ENCODE results near the gene GRIN3B. TPM values are rescaled to one million over a fixed set of nuclear protein-coding genes. Genes with fewer than 3 reads are reported as not detected.

Gene GRIN3B
- polyA plus RNA-seq, 1 of the 3 experiments (the other 2 are of a cell fraction) = 1.5 TPM

DNA sequence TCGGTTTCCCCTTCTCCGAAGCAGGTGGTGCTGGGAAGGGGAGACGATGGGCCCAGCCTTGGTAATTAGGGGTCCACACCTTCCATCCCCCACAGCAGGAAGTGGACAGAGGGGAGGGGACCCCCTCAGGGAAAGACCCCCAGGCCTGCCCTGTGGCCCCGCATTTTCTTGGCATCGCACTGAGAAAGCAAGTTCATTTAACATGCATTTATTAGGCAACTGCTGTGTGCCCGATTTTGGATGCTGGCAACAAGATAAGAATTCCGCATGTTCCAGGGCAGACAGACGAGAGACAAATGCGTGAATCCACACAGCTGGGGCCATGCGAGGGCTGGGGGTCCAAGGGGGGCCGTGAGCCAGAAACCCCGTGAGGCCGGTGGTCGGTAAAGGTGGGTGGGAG is 45.9 kb upstream of the GRIN3B start (continued):
- TF ChIP-seq EP300 (IDR thresholded peaks at IDR 0.05; ENCODE audit: borderline replicate concordance in 1 of 2, low read depth in 1 of 2, low read length in 1 of 2) = no peak

GRCh38 chr19:954672-955494 is 45.3 kb upstream of the GRIN3B start:
- no peak for TF ChIP-seq TCF12 (IDR thresholded peaks at IDR 0.05)
- H3K27me3 ChIP-seq (ENCODE audit: insufficient read depth) = no peaks in the 10 kb centered on the region
- DNase-seq = no peak
- H3K79me2 ChIP-seq (ENCODE audit: insufficient read depth) = no peaks in the 10 kb centered on the region
- H3K36me3 ChIP-seq (replicated peaks in 1 of 2; ENCODE audit: control insufficient read depth in 1 of 2, insufficient read depth in 2 of 2, low read length in 1 of 2) = no peaks in the 10 kb centered on the region
- H3K9me3 ChIP-seq = no peaks in the 10 kb centered on the region
- peaks cover 24% of the 10 kb centered on the region; the same call in 1 of the 2 replicates for H4K20me1 ChIP-seq (ENCODE audit: insufficient read depth)
- POLR2A ChIA-PET = no interaction called here
- CTCF ChIA-PET = interaction anchor here (0.9 to 2.0 kb wide), 3 partner anchors 10 to 268 kb away, joined by 3 to 12 read pairs (median 3); partner anchors contain the start of gene WDR18
- no peak overlapping the region for H3K4me3 ChIP-seq (ENCODE audit: low read depth in 2 of 2, low read length in 1 of 2)
- no peak overlapping the region for H3K9ac ChIP-seq
- WGBS (ENCODE audit: low lambda C conversion rate) = 93% methylated on average over 23 of the region's 43 CpGs
- no peak overlapping the region for H2AFZ ChIP-seq (ENCODE audit: low read depth)
- H3F3A ChIP-seq (replicated peaks; ENCODE audit: insufficient read depth) = no peaks in the 10 kb centered on the region
- no peaks in the 10 kb centered on the region for H3K9me2 ChIP-seq
- peaks cover 5 to 21% of the 10 kb centered on the region in 2 experiments; a peak in 2 of 4 replicates for H3K4me1 ChIP-seq (ENCODE audit: control insufficient read depth in 1 of 2, insufficient read depth in 2 of 2, low read depth in 1 of 2, low read length in 1 of 2)
- H3K4me2 ChIP-seq = no peak overlapping the region
- no peak overlapping the region for H3K27ac ChIP-seq (ENCODE audit: low read depth in 2 of 2, low read length in 1 of 2)

GRCh38 chr19:955803-956765 is 44.1 kb upstream of the GRIN3B start:
- WGBS (ENCODE audit: low lambda C conversion rate) = 90% methylated on average over 35 of the region's 55 CpGs
- Histone ChIP-seq H3K9ac (no peak overlapping the region), H3K9me3 (no peaks in the 10 kb centered on the region), H3K4me3 (ENCODE audit: low read depth in 2 of 2, low read length in 1 of 2) (no peak overlapping the region), H2AFZ (ENCODE audit: low read depth) (no peak overlapping the region), H3K27ac (ENCODE audit: low read depth in 2 of 2, low read length in 1 of 2) (peak overlapping the region in 1 of 2 experiments; percentile 67; a peak in 1 of 4 replicates), H3F3A (replicated peaks; ENCODE audit: insufficient read depth) (no peaks in the 10 kb centered on the region), H4K20me1 (ENCODE audit: insufficient read depth) (peaks cover 24% of the 10 kb centered on the region; the same call in 1 of the 2 replicates), H3K27me3 (ENCODE audit: insufficient read depth) (no peaks in the 10 kb centered on the region), H3K4me1 (ENCODE audit: control insufficient read depth in 1 of 2, insufficient read depth in 2 of 2, low read depth in 1 of 2, low read length in 1 of 2) (peaks cover 5 to 21% of the 10 kb centered on the region in 2 experiments; a peak in 2 of 4 replicates), H3K36me3 (replicated peaks in 1 of 2; ENCODE audit: control insufficient read depth in 1 of 2, insufficient read depth in 2 of 2, low read length in 1 of 2) (no peaks in the 10 kb centered on the region), H3K4me2 (peak overlapping the region; percentile 37; the same call in 1 of the 2 replicates), H3K79me2 (ENCODE audit: insufficient read depth) (no peaks in the 10 kb centered on the region), H3K9me2 (no peaks in the 10 kb centered on the region)
- ChIA-PET POLR2A (no interaction called here), CTCF (interaction anchor here (0.9 to 2.0 kb wide), 6 partner anchors 8 to 266 kb away, joined by 3 to 12 read pairs (median 3); partner anchors contain the start of gene WDR18)
- DNase-seq = no peak
- TF ChIP-seq EP300 (IDR thresholded peaks at IDR 0.05; ENCODE audit: borderline replicate concordance in 1 of 2, low read depth in 1 of 2, low read length in 1 of 2) (no peak), EZH2phosphoT487 (IDR thresholded peaks at IDR 0.05; ENCODE audit: borderline replicate concordance, low read depth) (no peak)
- TF ChIP-seq, protein P1, sequence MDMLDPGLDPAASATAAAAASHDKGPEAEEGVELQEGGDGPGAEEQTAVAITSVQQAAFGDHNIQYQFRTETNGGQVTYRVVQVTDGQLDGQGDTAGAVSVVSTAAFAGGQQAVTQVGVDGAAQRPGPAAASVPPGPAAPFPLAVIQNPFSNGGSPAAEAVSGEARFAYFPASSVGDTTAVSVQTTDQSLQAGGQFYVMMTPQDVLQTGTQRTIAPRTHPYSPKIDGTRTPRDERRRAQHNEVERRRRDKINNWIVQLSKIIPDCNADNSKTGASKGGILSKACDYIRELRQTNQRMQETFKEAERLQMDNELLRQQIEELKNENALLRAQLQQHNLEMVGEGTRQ (IDR thresholded peaks at IDR 0.05; ENCODE audit: borderline replicate concordance, low read depth, low read length) = no peak
- TF ChIP-seq, protein P2, sequence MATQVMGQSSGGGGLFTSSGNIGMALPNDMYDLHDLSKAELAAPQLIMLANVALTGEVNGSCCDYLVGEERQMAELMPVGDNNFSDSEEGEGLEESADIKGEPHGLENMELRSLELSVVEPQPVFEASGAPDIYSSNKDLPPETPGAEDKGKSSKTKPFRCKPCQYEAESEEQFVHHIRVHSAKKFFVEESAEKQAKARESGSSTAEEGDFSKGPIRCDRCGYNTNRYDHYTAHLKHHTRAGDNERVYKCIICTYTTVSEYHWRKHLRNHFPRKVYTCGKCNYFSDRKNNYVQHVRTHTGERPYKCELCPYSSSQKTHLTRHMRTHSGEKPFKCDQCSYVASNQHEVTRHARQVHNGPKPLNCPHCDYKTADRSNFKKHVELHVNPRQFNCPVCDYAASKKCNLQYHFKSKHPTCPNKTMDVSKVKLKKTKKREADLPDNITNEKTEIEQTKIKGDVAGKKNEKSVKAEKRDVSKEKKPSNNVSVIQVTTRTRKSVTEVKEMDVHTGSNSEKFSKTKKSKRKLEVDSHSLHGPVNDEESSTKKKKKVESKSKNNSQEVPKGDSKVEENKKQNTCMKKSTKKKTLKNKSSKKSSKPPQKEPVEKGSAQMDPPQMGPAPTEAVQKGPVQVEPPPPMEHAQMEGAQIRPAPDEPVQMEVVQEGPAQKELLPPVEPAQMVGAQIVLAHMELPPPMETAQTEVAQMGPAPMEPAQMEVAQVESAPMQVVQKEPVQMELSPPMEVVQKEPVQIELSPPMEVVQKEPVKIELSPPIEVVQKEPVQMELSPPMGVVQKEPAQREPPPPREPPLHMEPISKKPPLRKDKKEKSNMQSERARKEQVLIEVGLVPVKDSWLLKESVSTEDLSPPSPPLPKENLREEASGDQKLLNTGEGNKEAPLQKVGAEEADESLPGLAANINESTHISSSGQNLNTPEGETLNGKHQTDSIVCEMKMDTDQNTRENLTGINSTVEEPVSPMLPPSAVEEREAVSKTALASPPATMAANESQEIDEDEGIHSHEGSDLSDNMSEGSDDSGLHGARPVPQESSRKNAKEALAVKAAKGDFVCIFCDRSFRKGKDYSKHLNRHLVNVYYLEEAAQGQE (IDR thresholded peaks at IDR 0.05; ENCODE audit: low read depth, low read length) = no peak
- TF ChIP-seq, protein P3, sequence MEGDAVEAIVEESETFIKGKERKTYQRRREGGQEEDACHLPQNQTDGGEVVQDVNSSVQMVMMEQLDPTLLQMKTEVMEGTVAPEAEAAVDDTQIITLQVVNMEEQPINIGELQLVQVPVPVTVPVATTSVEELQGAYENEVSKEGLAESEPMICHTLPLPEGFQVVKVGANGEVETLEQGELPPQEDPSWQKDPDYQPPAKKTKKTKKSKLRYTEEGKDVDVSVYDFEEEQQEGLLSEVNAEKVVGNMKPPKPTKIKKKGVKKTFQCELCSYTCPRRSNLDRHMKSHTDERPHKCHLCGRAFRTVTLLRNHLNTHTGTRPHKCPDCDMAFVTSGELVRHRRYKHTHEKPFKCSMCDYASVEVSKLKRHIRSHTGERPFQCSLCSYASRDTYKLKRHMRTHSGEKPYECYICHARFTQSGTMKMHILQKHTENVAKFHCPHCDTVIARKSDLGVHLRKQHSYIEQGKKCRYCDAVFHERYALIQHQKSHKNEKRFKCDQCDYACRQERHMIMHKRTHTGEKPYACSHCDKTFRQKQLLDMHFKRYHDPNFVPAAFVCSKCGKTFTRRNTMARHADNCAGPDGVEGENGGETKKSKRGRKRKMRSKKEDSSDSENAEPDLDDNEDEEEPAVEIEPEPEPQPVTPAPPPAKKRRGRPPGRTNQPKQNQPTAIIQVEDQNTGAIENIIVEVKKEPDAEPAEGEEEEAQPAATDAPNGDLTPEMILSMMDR (IDR thresholded peaks at IDR 0.05) = no peak
